ENCODE data around the gene SLC25A33. TPM values are rescaled to one million over a fixed set of nuclear protein-coding genes. Genes with fewer than 3 reads are reported as not detected.

SLC25A33 gene
- total and polyA plus RNA-seq, 12 donors: 1.9 to 10.3 (median 3.3) TPM

GRCh38 chr1:9613625-9614299 is 74.5 kb downstream of the SLC25A33 start:
- Histone ChIP-seq H3K9me3 (replicated peaks in 1 of 3) (no peaks in the 10 kb centered on the region), H3K4me3 (no peak overlapping the region), H3K27me3 (no peaks in the 10 kb centered on the region), H3K36me3 (replicated peaks in 1 of 2) (peaks cover 0 to 7% of the 10 kb centered on the region in 2 donors), H3K4me1 (replicated peaks in 1 of 2) (no peaks in the 10 kb centered on the region), H3K27ac (no peak overlapping the region)
- intact Hi-C loops (cut with DNase I): no loop called here
- DNase-seq: no peak
- 92 to 95% (median 92%) methylated on average over 11 to 17 of the region's 17 CpGs for WGBS, 4 donors
- no peak for TF ChIP-seq CTCF (IDR thresholded peaks at IDR 0.05)
- no peak for TF ChIP-seq POLR2A (IDR thresholded peaks at IDR 0.05)

GRCh38 chr1:9615316-9616063 is 76.2 kb downstream of the SLC25A33 start:
- Histone ChIP-seq H3K27ac (no peak overlapping the region), H3K9me3 (replicated peaks in 1 of 3) (no peaks in the 10 kb centered on the region), H3K36me3 (replicated peaks in 1 of 2) (peaks cover 0 to 7% of the 10 kb centered on the region in 2 donors), H3K4me3 (no peak overlapping the region), H3K27me3 (no peaks in the 10 kb centered on the region), H3K4me1 (replicated peaks in 1 of 2) (no peaks in the 10 kb centered on the region)
- TF ChIP-seq POLR2A (IDR thresholded peaks at IDR 0.05): no peak
- peak; percentile 33 to 64 (median 49) for TF ChIP-seq CTCF (IDR thresholded peaks at IDR 0.05)
- intact Hi-C loops (cut with DNase I): no loop called here
- peak in 5 of 7 donors; percentile 52 to 69 (median 64) for DNase-seq
- 42 to 50% (median 47%) methylated on average over 11 to 16 of the region's 16 CpGs for WGBS, 4 donors

GRCh38 chr1:9618909-9619679 is 79.8 kb downstream of the SLC25A33 start:
- 75 to 78% (median 76%) methylated on average over 16 to 18 of the region's 18 CpGs for WGBS, 4 donors
- Histone ChIP-seq H3K9me3 (replicated peaks in 1 of 3) (no peaks in the 10 kb centered on the region), H3K4me3 (no peak overlapping the region), H3K27me3 (no peaks in the 10 kb centered on the region), H3K4me1 (replicated peaks in 1 of 2) (no peaks in the 10 kb centered on the region), H3K27ac (no peak overlapping the region), H3K36me3 (replicated peaks in 1 of 2) (no peaks in the 10 kb centered on the region)
- TF ChIP-seq CTCF (IDR thresholded peaks at IDR 0.05): no peak
- TF ChIP-seq POLR2A (IDR thresholded peaks at IDR 0.05): no peak
- no peak for DNase-seq
- intact Hi-C loops (cut with DNase I): no loop called here

- intact Hi-C loops (cut with DNase I): loop anchor here in 1 of 2 donors (10.0 kb wide), 1 partner anchor 254 kb away; no protein-coding TSS in a partner anchor
- DNase-seq: no peak
- H3K36me3 ChIP-seq (replicated peaks in 1 of 2): no peaks in the 10 kb centered on the region
- H3K4me3 ChIP-seq: no peak overlapping the region
- H3K9me3 ChIP-seq (replicated peaks in 1 of 3): no peaks in the 10 kb centered on the region
- H3K27me3 ChIP-seq: no peaks in the 10 kb centered on the region
- no peak overlapping the region for H3K27ac ChIP-seq
- H3K4me1 ChIP-seq (replicated peaks in 1 of 2): no peaks in the 10 kb centered on the region
- TF ChIP-seq CTCF (IDR thresholded peaks at IDR 0.05): no peak
- no peak for TF ChIP-seq POLR2A (IDR thresholded peaks at IDR 0.05)
These were observed 81.8 kb downstream of the SLC25A33 start for GRCh38 chr1:9621032-9621431.

All from adrenal gland (tissue), 12 donors.